Measurements from ENCODE around the gene SNX8.
"Not testable (repeated sequence)": the region's sequence is repeated elsewhere in the genome, so short reads cannot be mapped to it uniquely, and the experiment has no call there.

SNX8 gene

GRCh38 chr7:2326951-2327350 lies 12.7 kb upstream of the SNX8 start:
- DNase-seq: no peak

- no peak for DNase-seq
These were observed 10.9 kb upstream of the SNX8 start for GRCh38 chr7:2325162-2325561.

GRCh38 chr7:2321020-2321419 lies 6.8 kb upstream of the SNX8 start:
- peak; percentile 30 for DNase-seq

GRCh38 chr7:2317556-2318293 lies 3.5 kb upstream of the SNX8 start:
- no peak for DNase-seq

- DNase-seq: no peak
These were observed 2.3 kb upstream of the SNX8 start for GRCh38 chr7:2316578-2316977.

- no peak for DNase-seq
These were observed 1.5 kb upstream of the SNX8 start for GRCh38 chr7:2315787-2316186.

- not testable (repeated sequence) for DNase-seq
These were observed 802 bp upstream of the SNX8 start for GRCh38 chr7:2314956-2315530.

GRCh38 chr7:2313450-2314208 lies 612 bp downstream of the SNX8 start:
- DNase-seq: no peak

- DNase-seq: no peak
These were observed 1.8 kb downstream of the SNX8 start for GRCh38 chr7:2312267-2312929.

DNA sequence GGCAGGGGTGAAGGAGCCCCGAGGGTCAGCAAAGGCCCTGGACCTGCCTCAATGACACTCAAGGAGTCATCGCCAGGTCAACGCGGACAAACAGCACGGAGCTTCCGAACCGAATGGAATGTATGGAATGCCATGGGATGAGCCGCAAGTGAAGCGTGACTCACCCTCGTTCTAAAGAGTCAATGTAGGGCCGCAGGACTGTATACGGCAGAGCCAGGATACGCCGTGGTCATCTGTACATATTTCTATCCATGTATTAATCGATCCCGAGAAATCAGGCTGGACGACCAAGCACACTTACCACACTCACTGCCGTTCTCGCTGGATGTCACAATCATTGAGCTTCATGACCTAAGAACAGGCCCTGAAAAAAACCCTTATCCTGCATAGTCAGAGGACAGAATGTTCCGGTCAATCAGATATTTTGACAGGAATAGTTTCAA lies 4.3 kb downstream of the SNX8 start:
- peak; percentile 67 for DNase-seq

DNA sequence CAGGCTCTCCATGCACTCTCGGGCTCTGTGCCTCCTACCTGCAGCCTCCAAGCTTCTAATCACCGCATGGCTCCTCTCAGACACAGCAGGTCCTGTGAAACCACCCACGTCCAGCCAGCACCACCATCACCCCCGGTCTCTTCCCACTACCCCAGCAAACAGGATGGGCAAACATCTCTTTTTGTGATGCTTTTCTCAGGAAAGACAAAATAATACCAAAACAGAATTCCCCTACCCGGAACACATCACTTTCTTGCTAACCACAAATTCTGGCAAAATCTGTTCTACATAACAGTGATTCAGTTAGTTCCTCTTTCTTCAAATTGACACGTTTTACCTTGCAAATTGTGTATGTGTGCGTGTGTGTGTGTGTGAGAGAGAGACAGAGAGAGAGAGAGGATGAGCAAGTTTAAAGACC lies 6.5 kb downstream of the SNX8 start:
- no peak for DNase-seq

GRCh38 chr7:2306688-2307087 lies 7.6 kb downstream of the SNX8 start:
- no peak for DNase-seq

DNA sequence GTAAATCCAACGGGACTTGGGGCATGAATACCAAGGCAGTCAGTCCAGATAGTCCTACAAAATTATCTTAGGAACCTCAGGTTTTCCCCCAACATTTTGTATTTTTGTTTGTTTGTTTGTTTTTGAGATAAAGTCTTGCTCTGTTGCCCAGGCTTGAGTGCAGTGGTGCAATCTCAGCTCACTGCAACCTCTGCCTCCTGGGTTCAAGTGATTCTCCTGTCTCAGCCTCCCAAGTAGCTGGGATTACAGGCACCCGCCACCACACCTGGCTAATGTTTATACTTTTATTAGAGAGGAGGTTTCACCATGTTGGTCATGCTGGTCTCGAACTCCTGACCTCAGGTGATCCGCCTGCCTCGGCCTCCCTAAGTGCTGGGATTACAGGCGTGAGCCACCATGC lies 9.0 kb downstream of the SNX8 start:
- DNase-seq: not testable (repeated sequence)

GRCh38 chr7:2303520-2303919 lies 10.7 kb downstream of the SNX8 start:
- not testable (repeated sequence) for DNase-seq

DNA sequence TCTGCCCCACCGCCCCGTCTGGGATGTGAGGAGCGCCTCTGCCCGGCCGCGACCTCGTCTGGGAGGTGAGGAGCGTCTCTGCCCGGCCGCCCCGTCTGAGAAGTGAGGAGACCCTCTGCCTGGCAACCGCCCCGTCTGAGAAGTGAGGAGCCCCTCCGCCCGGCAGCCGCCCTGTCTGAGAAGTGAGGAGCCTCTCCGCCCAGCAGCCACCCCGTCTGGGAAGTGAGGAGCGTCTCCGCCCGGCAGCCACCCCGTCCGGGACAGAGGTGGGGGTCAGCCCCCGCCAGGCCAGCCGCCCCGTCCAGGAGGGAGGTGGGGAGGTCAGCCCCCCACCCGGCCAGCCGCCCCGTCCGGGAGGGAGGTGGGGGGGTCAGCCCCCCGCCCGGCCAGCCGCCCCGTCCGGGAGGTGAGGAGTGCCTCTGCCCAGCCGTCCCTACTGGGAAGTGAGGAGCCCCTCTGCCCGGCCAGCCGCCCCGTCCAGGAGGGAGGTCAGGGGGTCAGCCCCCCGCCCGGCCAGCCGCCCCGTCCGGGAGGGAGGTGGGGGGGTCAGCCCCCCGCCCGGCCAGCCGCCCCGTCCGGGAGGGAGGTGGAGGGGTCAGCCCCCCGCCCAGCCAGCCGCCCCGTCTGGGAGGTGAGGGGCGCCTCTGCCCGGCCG lies 11.4 kb downstream of the SNX8 start:
- not testable (repeated sequence) for DNase-seq

DNA sequence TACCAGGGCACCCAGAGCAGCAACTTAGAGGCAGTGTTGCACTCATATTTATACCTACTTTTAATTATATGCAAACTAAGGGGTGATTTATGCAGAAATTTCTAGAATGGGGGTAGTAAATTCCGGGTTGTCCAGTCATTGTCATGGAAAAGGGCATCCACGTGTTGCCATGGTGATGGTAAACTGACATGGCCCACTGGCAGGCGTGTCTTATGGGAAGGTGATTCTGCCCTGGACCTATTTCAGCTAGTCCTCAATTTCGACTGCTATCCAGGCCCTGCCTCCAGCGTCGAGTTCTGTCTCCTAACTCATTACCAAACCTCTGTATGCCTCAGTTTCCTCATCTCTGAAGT lies 12.8 kb downstream of the SNX8 start:
- no peak for DNase-seq

DNA sequence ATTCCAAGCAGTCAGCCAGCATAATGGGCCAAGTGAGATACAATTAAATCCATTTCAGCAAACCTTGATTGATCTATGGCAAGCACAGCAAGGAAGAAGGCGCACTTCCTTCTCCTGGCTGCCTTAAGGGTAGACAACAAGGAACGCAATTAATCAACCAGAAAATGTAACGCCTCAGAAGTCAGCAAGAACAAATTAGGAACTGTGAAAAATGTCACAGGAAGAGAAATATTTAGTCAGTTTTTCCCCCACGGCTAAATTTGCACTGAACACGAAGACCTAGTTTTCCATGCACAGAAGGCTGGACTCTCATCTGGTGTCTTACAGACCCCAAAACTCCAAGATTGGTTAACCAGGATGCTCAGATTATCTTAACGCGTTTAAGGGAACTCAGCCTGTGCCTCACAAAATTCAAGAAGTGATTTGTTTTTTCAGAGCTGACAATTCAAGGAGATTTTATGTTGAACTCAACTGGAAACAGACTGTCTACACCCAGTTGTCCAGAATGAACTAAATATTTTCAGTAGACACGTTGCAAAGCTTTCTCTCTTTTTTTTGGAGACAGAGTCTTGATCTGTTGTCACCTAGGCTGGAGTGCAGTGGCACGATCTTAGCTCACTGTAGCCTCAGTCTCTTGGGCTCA lies 14.2 kb downstream of the SNX8 start:
- DNase-seq: peak; percentile 46

DNA sequence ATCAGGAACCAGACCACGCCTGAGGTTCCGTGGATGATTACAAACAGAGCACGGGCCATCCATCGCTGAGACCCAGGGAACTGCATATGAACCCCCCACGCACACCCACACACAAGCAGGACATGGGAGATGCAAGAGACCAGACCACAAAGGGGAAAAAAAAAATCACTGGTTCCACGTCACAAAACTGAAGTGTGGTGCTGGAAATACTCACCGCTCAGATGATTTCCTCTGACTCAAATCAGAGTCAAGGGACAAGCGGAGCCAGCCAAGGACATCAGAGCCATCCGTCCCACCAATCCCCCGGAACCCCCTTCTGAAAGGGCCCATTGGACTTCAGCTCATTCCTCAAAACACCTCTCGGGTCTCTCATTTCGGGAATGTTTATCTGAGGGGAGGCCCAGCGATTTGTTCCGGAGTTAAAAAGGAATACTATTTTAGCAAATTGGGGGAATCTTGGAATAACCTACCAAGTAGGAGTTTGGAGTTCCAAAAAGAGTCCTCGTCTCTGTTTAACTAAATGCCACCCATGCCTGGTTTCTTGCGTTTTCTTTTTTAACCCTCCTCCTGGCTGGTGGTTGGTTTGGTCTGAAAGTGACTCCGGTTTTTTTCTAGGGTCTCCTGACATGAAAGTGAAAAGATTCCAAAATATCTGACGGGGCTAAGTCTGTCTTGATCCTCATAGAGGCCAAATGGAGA lies 15.0 kb downstream of the SNX8 start:
- DNase-seq: no peak

- no peak for DNase-seq
These were observed 17.4 kb downstream of the SNX8 start for GRCh38 chr7:2296832-2297231.

GRCh38 chr7:2295936-2296620 lies 18.2 kb downstream of the SNX8 start:
- no peak for DNase-seq

- DNase-seq: no peak
These were observed 23.4 kb downstream of the SNX8 start for GRCh38 chr7:2290877-2291276.
